Measurements from ENCODE around the gene SYTL3. TPM values are rescaled to one million over a fixed set of nuclear protein-coding genes. Genes with fewer than 3 reads are reported as not detected.
A peak's percentile ranks its signal among the peaks of the same experiment; 100 is the strongest.

SYTL3 gene
- total and polyA plus RNA-seq, 10 of the 15 experiments (the other 5 are each of a cell fraction or from before 2014, with no cell fraction given), result 3.3 to 12.1 (median 6.9) TPM

- TF ChIP-seq SPI1 (IDR thresholded peaks at IDR 0.05; ENCODE audit: borderline replicate concordance, insufficient read depth, low read depth, low read length), result peak; percentile 92
- TF ChIP-seq KAT2A (conservative IDR thresholded peaks at IDR 0.05; ENCODE audit: control insufficient read depth, low read depth, low read length), result no peak
- no peak for TF ChIP-seq HDAC6 (IDR thresholded peaks at IDR 0.05; ENCODE audit: unreplicated experiment)
- TF ChIP-seq PAX5 (IDR thresholded peaks at IDR 0.05; ENCODE audit: borderline replicate concordance, low read depth, low read length), result 0 out of 2 replicates have a peak, but pooled peaks have one; percentile 10
- 0 out of 2 replicates have a peak, but pooled peaks have one; percentile 10 for TF ChIP-seq TCF12 (IDR thresholded peaks at IDR 0.05; ENCODE audit: low read depth, low read length)
- TF ChIP-seq BMI1 (IDR thresholded peaks at IDR 0.05; ENCODE audit: borderline replicate concordance), result no peak
- no peak for TF ChIP-seq IRF3 (IDR thresholded peaks at IDR 0.05)
- TF ChIP-seq IKZF1 (conservative IDR thresholded peaks at IDR 0.05), result 0 out of 2 replicates have a peak, but pooled peaks have one; percentile 28
- no peak for TF ChIP-seq NFIC (IDR thresholded peaks at IDR 0.05; ENCODE audit: low read depth, low read length)
- TF ChIP-seq ETV6 (conservative IDR thresholded peaks at IDR 0.05 in 1 of 2, IDR thresholded peaks at IDR 0.05 in 1 of 2; ENCODE audit: borderline replicate concordance in 1 of 2, low read depth in 1 of 2), result peak in 1 of 2 experiments; percentile 97; a peak in 2 of 4 replicates
- TF ChIP-seq EP300 (IDR thresholded peaks at IDR 0.05; ENCODE audit: borderline replicate concordance in 1 of 2, control insufficient read depth in 1 of 2, low read depth in 2 of 2, low read length in 2 of 2), result peak in 1 of 2 experiments; percentile 33; a peak in 1 of 4 replicates
- TF ChIP-seq USF1 (IDR thresholded peaks at IDR 0.05; ENCODE audit: borderline replicate concordance, extremely low read length, insufficient read depth, low read depth, low read length), result peak; percentile 57
- TF ChIP-seq TARDBP (IDR thresholded peaks at IDR 0.05; ENCODE audit: borderline replicate concordance), result no peak
- peak; percentile 48 for TF ChIP-seq PBX3 (IDR thresholded peaks at IDR 0.05; ENCODE audit: insufficient replicate concordance, low read depth, low read length)
- no peak for TF ChIP-seq BACH1 (IDR thresholded peaks at IDR 0.05; ENCODE audit: borderline replicate concordance)
- TF ChIP-seq MTA2 (IDR thresholded peaks at IDR 0.05; ENCODE audit: low read depth), result 0 out of 2 replicates have a peak, but pooled peaks have one; percentile 17
Observed at GRCh38 chr6:158715330-158716311, 65.8 kb downstream of the SYTL3 start (continued).

All from GM12878 (cell line).